Measurements from ENCODE around the gene DEFB110.

The DEFB110 gene

DNA sequence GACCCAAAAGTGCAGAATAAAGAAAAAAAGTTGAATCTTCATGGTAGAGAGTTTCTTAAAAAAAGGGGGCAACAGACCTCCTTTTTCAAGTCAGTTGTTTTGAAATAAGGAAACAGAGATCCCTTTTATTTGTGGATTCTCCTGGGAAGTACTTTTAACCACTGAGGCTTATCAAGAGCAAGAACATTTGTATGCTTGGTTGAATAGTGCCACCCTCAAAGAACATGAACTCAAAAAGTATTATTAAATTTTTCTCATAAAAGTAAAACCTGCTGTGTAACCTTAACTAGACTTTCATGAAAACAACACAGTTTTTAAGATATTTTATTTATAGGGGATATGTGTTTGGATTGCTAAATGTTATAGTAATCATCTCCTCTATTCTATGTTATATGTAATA lies at the start of gene DEFB110:
DEFB110 (minus strand) TSS at position 101 of the 400 bp plus-strand sequence; CDS start at position 42, 59 bp downstream.
- TF ChIP-seq GATA3 (IDR thresholded peaks at IDR 0.05; ENCODE audit: low read depth, low read length) (no peak), GATA2 (IDR thresholded peaks at IDR 0.05; ENCODE audit: low read depth, low read length) (no peak)

DNA sequence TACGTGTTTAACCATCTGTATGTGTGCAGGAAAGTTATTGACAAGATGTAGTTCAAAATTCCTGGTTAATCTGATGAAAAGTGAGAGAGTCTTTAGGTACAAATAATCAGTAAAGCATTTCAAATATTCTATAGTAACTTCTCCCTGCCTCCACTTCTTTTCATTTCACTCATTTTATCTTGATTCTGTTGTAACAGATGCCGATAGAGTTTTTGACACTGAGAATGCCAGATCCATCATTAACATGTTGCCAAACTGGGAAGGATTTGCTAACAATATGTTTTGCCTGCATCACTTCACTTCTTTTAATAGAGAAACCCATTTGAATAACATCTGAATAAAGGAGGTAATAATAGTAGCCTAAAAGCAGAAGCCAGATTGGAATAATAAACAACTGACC lies 48.3 kb upstream of the DEFB110 start:
- TF ChIP-seq GATA2 (IDR thresholded peaks at IDR 0.05; ENCODE audit: low read depth, low read length) (no peak), GATA3 (IDR thresholded peaks at IDR 0.05; ENCODE audit: low read depth, low read length) (no peak)

- TF ChIP-seq GATA2 (IDR thresholded peaks at IDR 0.05; ENCODE audit: low read depth, low read length) (no peak), GATA3 (IDR thresholded peaks at IDR 0.05; ENCODE audit: low read depth, low read length) (no peak)
These were observed 40.3 kb upstream of the DEFB110 start for GRCh38 chr6:50062051-50062450.

DNA sequence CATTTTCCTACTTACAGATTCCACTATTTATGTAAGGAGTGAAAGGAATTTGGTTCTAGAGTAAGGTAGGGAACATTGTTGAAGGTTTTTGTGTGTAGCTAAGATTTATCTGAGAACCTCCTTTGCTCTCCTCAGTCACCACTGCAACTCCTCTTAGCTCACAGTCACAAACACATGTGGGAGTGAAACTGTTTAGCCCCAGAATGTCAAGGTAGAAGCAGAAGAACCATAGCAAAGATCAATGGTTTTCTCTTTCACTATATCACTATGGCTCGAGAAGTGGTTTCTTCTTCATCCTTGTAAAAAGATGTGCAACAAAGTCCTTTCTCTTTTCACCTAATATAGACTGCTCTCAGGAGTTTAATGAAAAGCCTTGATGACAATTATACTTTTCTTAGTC lies 34.4 kb upstream of the DEFB110 start:
- TF ChIP-seq GATA3 (IDR thresholded peaks at IDR 0.05; ENCODE audit: low read depth, low read length) (no peak), GATA2 (IDR thresholded peaks at IDR 0.05; ENCODE audit: low read depth, low read length) (no peak)

GRCh38 chr6:50049829-50050228 lies 28.0 kb upstream of the DEFB110 start, which contains the start of gene DEFB112:
Gene DEFB112, minus strand, starts transcription at chr6:50049929. Its CDS starts 60 bp downstream, at chr6:50049869.
- TF ChIP-seq GATA2 (IDR thresholded peaks at IDR 0.05; ENCODE audit: low read depth, low read length) = no peak
- no peak for TF ChIP-seq GATA3 (IDR thresholded peaks at IDR 0.05; ENCODE audit: low read depth, low read length)

- TF ChIP-seq GATA3 (IDR thresholded peaks at IDR 0.05; ENCODE audit: low read depth, low read length) (no peak), GATA2 (IDR thresholded peaks at IDR 0.05; ENCODE audit: low read depth, low read length) (no peak)
These were observed 25.2 kb upstream of the DEFB110 start for GRCh38 chr6:50047026-50047425.

DNA sequence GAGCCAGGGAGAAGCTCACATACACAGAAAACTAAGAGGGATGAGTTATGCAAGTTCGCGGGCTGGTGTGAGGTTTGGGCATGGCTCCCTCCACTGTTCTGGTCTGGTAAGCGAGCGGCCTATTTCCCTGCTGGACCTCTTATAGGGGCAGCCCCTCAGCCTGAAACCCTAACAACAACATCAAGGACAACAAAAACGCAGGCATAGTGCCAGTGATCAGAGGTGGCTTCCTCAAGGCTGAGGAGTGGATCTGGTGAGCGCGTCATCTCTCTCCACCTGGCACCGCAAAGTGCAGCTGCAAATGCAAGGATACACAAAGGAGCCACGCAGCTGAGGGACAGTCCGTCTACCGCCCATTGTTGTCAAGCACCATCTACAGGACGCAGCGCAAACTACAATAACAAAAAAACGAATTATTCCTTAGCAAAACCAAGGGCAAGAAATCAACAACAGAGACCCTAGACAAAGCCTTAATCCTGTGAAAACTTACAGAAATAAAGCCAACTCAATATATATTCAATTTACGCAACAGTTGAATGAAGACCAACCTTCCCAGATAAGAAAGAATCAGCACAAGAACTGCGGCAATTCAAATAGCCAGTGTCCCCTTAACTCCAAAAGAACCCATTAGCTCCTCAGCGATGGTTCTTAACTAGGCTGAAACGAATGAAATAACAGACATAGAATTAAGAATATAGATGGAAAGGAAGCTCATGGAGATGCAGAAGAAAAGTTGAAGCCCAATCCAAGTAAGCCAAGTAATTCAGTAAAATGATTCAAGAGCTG lies 9.2 kb upstream of the DEFB110 start:
- no peak for TF ChIP-seq GATA2 (IDR thresholded peaks at IDR 0.05; ENCODE audit: low read depth, low read length)
- no peak for TF ChIP-seq GATA3 (IDR thresholded peaks at IDR 0.05; ENCODE audit: low read depth, low read length)

GRCh38 chr6:50030350-50030749 lies 8.6 kb upstream of the DEFB110 start:
- TF ChIP-seq GATA2 (IDR thresholded peaks at IDR 0.05; ENCODE audit: low read depth, low read length) (no peak), GATA3 (IDR thresholded peaks at IDR 0.05; ENCODE audit: low read depth, low read length) (no peak)

DNA sequence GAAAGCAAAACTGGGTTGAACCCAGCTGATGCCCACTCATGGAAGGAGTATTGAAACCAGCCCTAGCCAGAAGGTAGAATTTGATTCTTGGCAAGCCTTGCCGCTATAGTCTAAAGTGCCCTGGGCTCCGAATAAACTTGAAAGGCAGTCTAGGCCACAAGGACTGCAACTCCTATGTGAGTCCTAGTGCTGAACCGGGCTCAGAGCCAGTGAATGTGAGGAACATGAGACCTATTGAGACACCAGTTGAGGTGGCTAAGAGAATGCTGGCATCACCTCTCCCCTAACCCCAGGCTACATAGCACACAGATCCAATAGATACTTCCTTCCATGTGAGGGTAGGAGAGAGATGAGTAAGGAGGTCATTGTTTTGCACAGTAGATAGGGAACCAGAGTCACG lies 3.5 kb upstream of the DEFB110 start:
- TF ChIP-seq GATA2 (IDR thresholded peaks at IDR 0.05; ENCODE audit: low read depth, low read length) (no peak), GATA3 (IDR thresholded peaks at IDR 0.05; ENCODE audit: low read depth, low read length) (no peak)

DNA sequence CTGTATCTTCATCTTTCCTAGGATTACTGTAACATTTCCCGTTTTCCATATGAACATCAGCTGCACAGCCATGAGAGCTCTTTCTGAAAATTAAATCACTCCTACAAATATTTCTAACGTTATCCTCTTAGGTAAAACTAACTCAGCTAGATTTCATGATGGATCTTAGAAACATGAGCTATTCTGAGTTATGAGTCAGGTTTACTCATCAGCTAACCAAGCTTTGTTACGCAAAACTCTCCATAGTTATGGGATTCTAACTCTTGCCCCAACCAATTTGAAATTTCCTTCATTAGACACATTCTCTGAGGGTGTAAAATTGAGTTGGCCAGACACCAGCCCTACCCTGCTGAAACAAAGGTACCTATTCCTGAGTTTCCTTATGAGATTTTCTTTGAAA lies 14.0 kb downstream of the DEFB110 start:
- TF ChIP-seq GATA2 (IDR thresholded peaks at IDR 0.05; ENCODE audit: low read depth, low read length) (no peak), GATA3 (IDR thresholded peaks at IDR 0.05; ENCODE audit: low read depth, low read length) (no peak)

GRCh38 chr6:50003139-50003538 lies 18.7 kb downstream of the DEFB110 start:
- TF ChIP-seq GATA2 (IDR thresholded peaks at IDR 0.05; ENCODE audit: low read depth, low read length) = no peak
- no peak for TF ChIP-seq GATA3 (IDR thresholded peaks at IDR 0.05; ENCODE audit: low read depth, low read length)

DNA sequence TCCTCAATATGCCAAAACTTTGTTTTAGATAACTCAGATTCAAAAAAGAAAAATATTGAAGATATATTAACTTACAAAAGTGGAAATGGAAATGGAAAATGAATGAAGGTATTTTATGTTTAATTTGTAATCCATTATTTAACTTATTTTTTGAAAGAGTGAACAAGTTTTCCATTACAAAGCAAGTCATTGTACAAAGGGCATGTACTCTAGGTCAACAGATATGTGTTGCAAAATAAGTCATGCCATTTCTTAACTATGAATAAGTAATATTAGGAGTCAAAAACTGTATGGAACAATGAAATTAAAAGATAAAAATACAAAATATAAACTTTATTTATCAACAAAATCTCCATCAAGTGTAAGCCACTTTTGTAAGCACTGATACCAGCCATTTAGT lies 26.5 kb downstream of the DEFB110 start:
- no peak for TF ChIP-seq GATA2 (IDR thresholded peaks at IDR 0.05; ENCODE audit: low read depth, low read length)
- TF ChIP-seq GATA3 (IDR thresholded peaks at IDR 0.05; ENCODE audit: low read depth, low read length) = no peak

DNA sequence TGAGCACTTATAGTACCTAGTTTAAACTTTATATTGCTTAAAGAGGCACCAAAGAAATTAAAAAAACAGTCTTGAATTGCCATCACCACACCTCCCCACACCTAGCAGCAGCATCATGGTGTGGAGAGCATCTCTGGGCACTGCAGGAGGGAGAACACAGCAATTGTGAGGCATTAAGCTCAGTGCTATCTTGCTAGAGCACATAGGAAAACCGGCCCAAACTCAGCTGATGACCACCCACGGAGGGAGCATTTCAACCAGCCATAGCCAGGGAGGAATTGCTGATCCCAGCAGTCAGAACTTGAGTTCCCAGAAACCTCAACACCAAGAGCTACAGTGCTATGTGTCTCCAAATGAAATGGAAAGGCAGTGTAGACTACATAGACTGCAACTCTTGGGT lies 32.9 kb downstream of the DEFB110 start:
- TF ChIP-seq GATA3 (IDR thresholded peaks at IDR 0.05; ENCODE audit: low read depth, low read length) = no peak
- no peak for TF ChIP-seq GATA2 (IDR thresholded peaks at IDR 0.05; ENCODE audit: low read depth, low read length)

- TF ChIP-seq GATA2 (IDR thresholded peaks at IDR 0.05; ENCODE audit: low read depth, low read length) (no peak), GATA3 (IDR thresholded peaks at IDR 0.05; ENCODE audit: low read depth, low read length) (no peak)
These were observed 34.0 kb downstream of the DEFB110 start for GRCh38 chr6:49987749-49988148.

GRCh38 chr6:49986551-49986950 lies 35.2 kb downstream of the DEFB110 start:
- TF ChIP-seq GATA2 (IDR thresholded peaks at IDR 0.05; ENCODE audit: low read depth, low read length) = no peak
- TF ChIP-seq GATA3 (IDR thresholded peaks at IDR 0.05; ENCODE audit: low read depth, low read length) = no peak
